H7 (cell line): ENCODE measurements around the gene PDE6H. TPM values are rescaled to one million over a fixed set of nuclear protein-coding genes. Genes with fewer than 3 reads are reported as not detected.

Experiments
- DNase-seq: peaks from one replicate; pipeline ENCODE4 v3.0.0; 2012
- H3K27me3 ChIP-seq: 2 replicates; pipeline ENCODE4 v1.6.0; 2011; ENCODE audit warnings: mild to moderate bottlenecking, low read length; ENCODE audit not compliant: control insufficient read depth, insufficient read depth
- H3K36me3 ChIP-seq: replicated peaks from 2 replicates; pipeline ENCODE4 v1.5.1; 2011; ENCODE audit warnings: low read length; ENCODE audit not compliant: control insufficient read depth, insufficient read depth
- H3K4me3 ChIP-seq: 2 replicates; pipeline ENCODE4 v1.5.1; 2011; ENCODE audit warnings: low read depth, mild to moderate bottlenecking, control low read depth, low read length, moderate library complexity; ENCODE audit not compliant: insufficient read depth
- total RNA-seq: library from RNA; depleted of rRNA; stranded (reverse); fragments of >200 nt; shearing (Covaris generic); gene quantifications from 2 replicates; pipeline ENCODE4 v1.2.3, GENCODE V29; 2014; rRNA removed

The PDE6H gene
- not detected in 2 replicates for total RNA-seq

DNA sequence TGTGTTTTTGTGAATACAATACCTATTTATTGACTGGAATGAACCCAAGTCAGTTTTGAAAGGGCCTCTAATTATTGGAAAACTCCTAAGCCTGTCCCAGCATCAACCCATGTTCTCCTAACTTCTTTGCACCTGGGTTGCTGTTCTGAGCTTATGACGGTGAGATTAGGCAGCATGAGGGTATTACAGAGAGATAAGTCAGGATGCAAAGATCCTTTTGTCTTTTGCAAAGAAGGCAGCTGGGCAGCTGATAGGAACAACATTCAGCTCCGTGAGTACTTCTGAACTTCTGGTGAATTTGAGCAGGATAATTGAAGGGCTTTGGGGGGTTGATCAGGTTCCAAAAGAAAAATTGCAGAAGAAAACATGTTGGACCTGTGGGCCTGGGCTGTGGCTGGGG is at the start of gene PDE6H:
PDE6H (plus strand) TSS at position 227 of the 400 bp plus-strand sequence. CDS start 4,971 bp downstream, outside the sequence.
- Histone ChIP-seq H3K4me3 (no peak within 1 kb of the TSS), H3K36me3 (no peaks in the 10 kb centered on the region), H3K27me3 (no peaks in the 10 kb centered on the region)
- no peak for DNase-seq

DNA sequence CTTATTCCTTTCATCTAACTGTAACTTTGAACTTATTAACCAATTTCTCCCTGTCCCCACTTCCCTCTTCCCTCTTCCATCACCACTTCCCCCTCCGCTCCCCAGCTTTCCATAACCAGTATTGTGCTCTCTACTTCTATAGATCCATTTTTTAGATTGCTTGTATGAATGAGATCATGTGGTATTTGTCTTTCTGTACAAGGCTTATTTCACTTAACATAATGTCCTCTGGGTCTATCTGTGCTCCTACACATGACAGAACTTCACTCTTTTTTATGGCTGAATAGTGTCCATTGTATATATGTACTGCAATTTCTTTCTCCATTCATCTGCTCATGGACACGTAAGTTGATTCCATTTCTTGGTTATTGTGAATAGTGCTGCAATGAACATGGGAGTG is 48.9 kb upstream of the PDE6H start:
- no peaks in the 10 kb centered on the region for H3K27me3 ChIP-seq
- DNase-seq: no peak
- no peaks in the 10 kb centered on the region for H3K36me3 ChIP-seq
- H3K4me3 ChIP-seq: no peak overlapping the region

DNA sequence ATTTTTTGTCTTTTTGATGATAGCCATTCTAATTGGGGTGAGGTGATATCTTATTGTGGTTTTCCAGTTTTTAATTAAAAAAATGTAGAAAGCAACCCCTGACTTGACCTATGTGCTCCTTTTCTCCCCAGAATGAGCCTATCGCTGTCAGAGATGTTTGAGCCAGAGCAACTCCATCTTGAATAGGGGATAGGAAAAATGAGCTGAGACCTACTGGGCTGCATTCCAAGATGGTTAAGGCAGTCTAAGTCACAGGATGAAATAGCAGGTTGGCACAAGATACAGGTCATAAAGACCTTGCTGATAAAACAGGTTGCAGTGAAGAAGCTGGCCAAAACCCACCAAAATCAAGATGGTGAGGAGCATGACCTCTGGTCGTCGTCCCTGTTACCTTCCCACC is 48.3 kb upstream of the PDE6H start:
- no peak for DNase-seq
- Histone ChIP-seq H3K36me3 (no peaks in the 10 kb centered on the region), H3K27me3 (no peaks in the 10 kb centered on the region), H3K4me3 (no peak overlapping the region)

DNA sequence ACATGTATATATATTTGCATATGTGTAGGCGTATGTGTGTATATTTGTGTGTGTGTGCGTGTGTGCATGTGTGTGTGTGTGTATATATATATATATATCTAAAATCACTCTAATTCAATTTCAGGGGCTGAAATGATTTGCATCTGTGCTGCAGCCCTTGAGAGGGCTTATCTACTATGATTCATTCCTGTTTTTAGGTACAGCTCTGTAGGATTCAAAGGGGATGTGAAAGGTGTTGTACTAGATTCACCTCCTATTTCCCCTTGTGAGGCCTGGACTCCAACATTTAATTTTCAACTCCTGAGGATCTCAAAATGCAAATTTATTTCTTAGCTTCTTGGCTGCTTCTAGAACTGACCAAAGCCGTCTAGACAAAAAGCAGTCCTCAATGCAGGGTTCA is 45.6 kb upstream of the PDE6H start:
- H3K36me3 ChIP-seq: no peaks in the 10 kb centered on the region
- no peaks in the 10 kb centered on the region for H3K27me3 ChIP-seq
- no peak for DNase-seq
- H3K4me3 ChIP-seq: no peak overlapping the region

DNA sequence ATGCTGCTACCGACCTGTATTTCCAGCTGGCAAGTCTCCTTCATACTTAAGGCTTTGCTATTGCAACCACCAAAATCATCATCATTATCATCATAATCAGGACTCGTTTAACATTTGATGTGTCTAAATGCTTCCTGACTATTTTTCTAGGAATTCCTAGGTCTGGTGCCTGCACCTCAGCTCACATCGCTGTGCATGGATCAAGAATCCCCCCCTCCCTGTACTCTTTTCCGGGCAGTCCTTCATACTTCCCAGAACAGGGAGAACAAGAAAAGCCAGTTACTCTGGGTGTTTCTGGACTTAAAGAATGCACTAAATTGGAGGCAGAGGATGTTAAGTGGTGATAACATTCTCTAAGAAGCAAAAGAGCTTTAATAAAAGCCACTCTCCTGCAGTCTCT is 43.9 kb upstream of the PDE6H start:
- Histone ChIP-seq H3K36me3 (no peaks in the 10 kb centered on the region), H3K27me3 (no peaks in the 10 kb centered on the region), H3K4me3 (no peak overlapping the region)
- peak; percentile 16 for DNase-seq

DNA sequence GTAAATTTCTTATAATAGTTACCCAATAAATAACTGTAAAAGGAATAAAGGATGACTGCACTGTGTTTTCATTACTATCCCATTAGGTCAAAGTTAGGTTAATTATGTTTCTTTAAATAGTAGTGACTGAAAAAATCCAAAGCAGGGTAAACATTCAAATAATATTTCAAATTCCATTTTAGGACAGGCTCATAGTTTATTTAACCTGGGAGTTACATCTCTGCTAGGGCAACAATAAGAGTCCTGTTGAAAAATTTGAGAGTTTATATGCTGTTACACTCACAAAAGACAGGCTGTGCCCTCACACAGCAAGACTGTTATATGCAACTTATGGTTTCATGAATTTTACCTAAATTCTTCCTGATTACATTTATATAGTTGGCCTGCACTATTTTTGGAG is 42.5 kb upstream of the PDE6H start:
- H3K27me3 ChIP-seq: no peaks in the 10 kb centered on the region
- no peaks in the 10 kb centered on the region for H3K36me3 ChIP-seq
- H3K4me3 ChIP-seq: no peak overlapping the region
- DNase-seq: no peak

DNA sequence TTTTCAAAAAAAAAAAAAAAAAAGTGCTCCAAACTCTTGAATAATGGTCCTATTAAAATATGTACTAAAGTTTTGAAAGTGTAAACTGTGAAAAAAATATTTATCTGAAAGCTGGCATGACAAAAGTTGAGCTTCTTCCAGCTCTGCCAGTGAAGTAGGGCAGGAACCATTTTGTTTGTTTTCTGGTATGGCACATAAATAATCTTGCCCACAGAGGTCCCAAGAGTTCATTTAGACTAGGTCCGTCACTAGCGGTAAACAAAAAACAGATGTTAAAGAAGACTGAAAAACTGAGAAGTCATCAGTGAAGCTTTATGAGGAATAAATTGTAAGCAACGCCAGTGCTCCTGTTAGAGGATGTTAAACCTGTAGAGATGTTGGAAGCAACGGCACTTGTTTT is 41.5 kb upstream of the PDE6H start:
- no peaks in the 10 kb centered on the region for H3K27me3 ChIP-seq
- no peak overlapping the region for H3K4me3 ChIP-seq
- no peak for DNase-seq

DNA sequence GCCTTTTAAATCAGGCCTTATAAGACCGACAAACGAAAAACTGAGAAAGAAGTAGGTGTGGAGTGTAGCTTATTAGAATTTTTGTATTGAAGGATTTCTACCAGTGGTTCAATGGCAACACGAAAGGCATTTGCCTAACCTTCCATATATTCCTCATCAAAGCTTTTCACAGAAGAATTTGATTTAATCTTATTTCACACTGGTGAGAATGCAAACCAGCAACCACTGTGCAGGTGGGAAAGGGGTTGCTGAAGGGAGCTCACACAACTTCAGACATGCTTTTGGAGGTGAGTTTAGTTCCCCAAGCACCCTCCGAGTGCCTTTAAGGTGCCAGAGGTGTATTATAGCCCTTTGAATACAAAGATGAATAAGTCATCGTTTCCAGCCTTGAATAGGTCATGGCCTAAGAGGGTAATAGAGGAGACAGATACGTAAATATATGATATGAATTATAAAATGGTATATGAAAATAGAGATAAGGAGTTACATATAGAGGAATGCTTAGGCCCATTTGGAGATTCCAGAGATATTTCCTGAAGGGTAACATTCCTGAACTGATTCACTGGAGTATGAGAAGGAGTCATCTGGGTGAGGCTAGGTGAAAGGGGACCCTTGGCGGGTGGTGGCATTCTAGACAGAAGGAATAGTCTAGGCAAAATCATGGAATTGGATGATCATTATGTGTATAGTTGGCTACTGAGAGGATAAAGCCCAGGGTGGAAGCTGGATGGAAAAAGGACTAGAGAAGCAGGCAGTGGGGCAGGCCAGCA is 40.9 kb upstream of the PDE6H start:
- Histone ChIP-seq H3K36me3 (no peaks in the 10 kb centered on the region), H3K4me3 (no peak overlapping the region), H3K27me3 (no peaks in the 10 kb centered on the region)
- DNase-seq: no peak

More for the DNA sequence above, 41.5 kb upstream of the PDE6H start:
- no peaks in the 10 kb centered on the region for H3K36me3 ChIP-seq

DNA sequence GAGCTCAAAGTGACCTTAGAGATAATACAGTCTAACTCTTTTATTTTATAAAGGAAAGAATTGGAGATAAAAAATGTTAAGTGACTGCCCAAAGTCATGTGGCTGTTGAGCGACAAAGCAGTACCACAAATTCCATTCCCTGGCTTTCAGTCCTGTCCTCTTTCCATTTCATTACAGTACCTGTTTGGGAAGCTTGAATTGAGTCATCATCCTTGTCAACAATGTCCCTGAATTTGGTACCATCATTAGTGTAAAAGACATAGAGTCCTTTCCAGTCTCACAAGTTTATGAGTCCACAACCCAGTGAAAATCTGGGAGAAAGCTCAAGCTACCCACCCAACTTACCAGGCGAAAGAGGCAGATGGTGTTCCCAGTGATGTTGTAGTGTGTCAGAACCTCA is 38.3 kb upstream of the PDE6H start:
- Histone ChIP-seq H3K36me3 (no peaks in the 10 kb centered on the region), H3K4me3 (no peak overlapping the region), H3K27me3 (no peaks in the 10 kb centered on the region)
- DNase-seq: no peak

DNA sequence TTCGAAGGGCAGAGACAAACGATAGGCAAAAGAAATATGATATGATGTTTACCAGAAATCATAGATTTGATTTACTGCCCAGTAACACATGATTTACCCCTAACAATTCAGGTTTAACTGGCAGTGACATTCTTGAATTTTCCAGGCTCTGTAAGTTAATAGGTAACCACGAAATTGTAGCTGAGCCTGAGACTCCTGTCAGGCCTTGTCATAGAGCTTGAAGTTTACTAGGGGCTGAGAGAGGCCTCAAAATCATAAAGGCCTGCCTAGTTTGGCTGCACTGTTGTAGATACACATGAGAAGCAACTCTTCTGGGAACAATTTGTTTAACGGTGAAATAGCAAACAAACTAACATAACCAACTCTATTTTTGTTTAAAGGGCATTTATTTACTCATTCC is 37.8 kb upstream of the PDE6H start:
- Histone ChIP-seq H3K36me3 (no peaks in the 10 kb centered on the region), H3K4me3 (no peak overlapping the region), H3K27me3 (no peaks in the 10 kb centered on the region)
- no peak for DNase-seq

DNA sequence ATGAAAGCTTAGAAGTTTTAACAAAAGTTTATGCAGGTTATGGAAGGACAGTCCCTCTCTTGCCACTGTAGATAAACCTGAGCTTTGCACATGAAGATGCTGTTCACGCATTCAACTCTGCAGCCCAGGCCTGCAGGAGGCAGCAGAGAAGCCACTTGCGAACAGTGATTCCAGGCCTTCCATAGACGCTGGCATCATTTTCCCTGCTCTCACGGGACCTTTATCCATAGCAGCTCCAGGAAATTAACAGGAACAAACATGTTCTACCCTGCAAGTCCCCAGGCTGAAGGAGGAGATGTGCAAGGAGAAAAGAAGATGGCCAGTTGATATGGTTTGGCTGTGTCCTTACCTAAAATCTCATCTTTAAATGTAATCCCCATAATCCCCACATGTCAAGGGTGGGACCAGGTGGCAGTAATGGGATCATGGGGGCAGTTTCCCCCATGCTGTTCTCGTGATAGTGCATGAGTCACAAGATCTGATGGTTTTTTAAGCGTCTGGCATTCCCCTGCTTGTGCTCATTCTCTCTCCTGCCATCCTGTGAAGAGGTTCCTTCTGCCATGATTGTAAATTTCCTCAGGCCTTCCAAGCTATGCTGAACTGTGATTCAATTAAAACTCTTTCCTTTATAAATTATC is 36.5 kb upstream of the PDE6H start:
- peak; percentile 48 for DNase-seq
- Histone ChIP-seq H3K36me3 (no peaks in the 10 kb centered on the region), H3K27me3 (no peaks in the 10 kb centered on the region), H3K4me3 (no peak overlapping the region)

DNA sequence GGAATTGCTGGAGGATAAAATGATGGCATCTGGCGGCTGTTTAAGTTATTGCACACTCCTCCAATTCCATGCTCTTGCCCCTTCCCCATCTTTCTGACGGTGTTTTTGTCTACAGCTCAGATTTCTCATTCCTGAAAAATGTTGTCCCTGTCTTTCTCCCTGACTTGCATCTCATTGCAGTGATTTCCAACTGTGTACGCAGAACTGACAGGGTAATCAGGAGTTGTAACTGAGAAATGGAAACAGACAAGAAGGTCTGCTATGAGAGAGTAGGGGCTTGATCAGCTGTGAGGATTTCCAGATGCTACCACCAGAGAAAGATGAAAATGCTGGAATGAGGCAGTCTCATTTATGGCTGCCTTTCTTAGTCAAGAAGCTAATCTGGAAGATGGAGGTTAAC is 35.8 kb upstream of the PDE6H start:
- H3K36me3 ChIP-seq: no peaks in the 10 kb centered on the region
- H3K4me3 ChIP-seq: no peak overlapping the region
- no peaks in the 10 kb centered on the region for H3K27me3 ChIP-seq
- no peak for DNase-seq

DNA sequence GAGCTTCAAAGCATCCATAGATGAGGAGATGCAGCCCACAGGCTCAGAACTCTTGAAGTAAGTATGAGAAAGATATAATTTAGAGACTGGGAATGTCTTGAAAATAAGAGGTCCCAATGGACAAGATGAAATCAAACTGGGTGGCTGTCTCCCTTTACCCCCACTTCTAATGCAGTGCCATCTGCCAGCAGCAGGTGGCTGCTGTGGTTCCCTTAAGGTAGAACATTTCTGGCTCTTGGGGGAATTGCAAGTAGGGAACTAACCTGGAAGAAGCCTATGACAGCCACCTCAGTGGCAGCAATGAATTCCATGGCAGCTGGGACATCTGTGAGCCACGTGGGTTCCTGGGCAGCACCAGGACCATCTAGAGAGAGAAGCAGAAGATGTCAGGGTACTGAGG is 35.2 kb upstream of the PDE6H start:
- no peaks in the 10 kb centered on the region for H3K27me3 ChIP-seq
- no peak overlapping the region for H3K4me3 ChIP-seq
- H3K36me3 ChIP-seq: no peaks in the 10 kb centered on the region
- peak; percentile 34 for DNase-seq

DNA sequence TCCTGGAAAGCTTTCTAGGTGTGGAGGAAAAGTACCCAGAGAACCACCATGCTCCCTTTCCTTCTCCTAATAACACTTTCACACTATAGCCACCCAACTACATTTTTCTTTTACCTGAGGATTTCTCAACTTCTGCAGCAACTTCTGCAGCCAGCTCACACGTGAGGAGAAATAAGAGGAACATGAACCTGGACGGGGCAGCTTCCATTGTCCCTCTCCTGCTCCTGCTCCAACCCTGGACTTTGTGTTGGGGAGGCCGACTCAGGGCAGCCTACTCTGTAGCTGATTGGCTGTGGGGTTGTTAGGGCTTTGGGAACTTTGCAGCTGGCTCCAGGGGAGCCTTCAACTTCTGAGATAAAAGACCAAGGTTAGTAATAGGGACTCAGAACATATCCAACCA is 34.5 kb upstream of the PDE6H start, which contains the start of gene ERP27:
ERP27 (minus strand) TSS at position 237 of the 400 bp plus-strand sequence; CDS start at position 208, 29 bp downstream.
- Histone ChIP-seq H3K27me3 (no peaks in the 10 kb centered on the region), H3K36me3 (no peaks in the 10 kb centered on the region), H3K4me3 (no peak within 1 kb of the TSS)
- no peak for DNase-seq

DNA sequence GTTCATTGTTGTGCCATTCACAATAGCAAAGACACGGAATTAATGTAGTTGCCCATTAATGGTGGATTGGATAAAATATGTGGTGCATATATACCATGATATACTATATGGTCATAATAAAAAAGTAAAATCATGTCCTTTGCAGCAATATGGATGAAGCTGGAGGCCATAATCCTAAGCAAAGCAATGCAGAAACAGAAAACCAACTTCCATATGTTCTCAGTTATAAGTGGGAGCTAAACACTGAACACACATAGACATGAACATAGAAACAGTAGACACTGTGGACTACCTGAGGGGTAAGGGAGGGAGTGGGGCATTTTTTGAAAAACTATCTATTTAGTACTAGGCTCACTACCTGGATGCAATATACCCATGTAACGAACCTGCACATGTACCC is 31.5 kb upstream of the PDE6H start:
- no peak for DNase-seq
- Histone ChIP-seq H3K36me3 (no peaks in the 10 kb centered on the region), H3K27me3 (no peaks in the 10 kb centered on the region), H3K4me3 (no peak overlapping the region)
